Mesothelial cell of epicardium (in vitro differentiated cells): ENCODE measurements around the gene ALG5. TPM values are rescaled to one million over a fixed set of nuclear protein-coding genes. Genes with fewer than 3 reads are reported as not detected.

Experiments used
- DNase-seq, 2 experiments: peaks; one replicate each; pipeline ENCODE4 v3.0.0; 2021; ENCODE audit warnings: low spot score in 2 of 2; ENCODE audit not compliant: unreplicated experiment in 2 of 2
- H3K27ac Mint-ChIP-seq: 2 replicates; pipeline ENCODE4 v1.8.0; 2021; ENCODE audit warnings: mixed read lengths
- H3K27me3 Mint-ChIP-seq: 2 replicates; pipeline ENCODE4 v1.8.0; 2021; ENCODE audit warnings: low read depth, mixed read lengths
- H3K36me3 Mint-ChIP-seq: 2 replicates; pipeline ENCODE4 v1.8.0; 2021; ENCODE audit warnings: mixed read lengths
- H3K4me1 Mint-ChIP-seq: 2 replicates; pipeline ENCODE4 v1.8.0; 2021; ENCODE audit warnings: mixed read lengths
- H3K4me3 Mint-ChIP-seq: 2 replicates; pipeline ENCODE4 v1.8.0; 2021; ENCODE audit warnings: mild to moderate bottlenecking, moderate library complexity, mixed read lengths
- H3K9me3 Mint-ChIP-seq: 2 replicates; pipeline ENCODE4 v1.8.0; 2021; ENCODE audit warnings: mixed read lengths
- total RNA-seq: library from RNA; stranded (reverse); gene quantifications from 3 replicates; pipeline ENCODE4 v1.2.1, GENCODE V29; 2021
- TF ChIP-seq, protein P1 (sequence below): fragments of 200-600 bp; sonication (generic); IDR thresholded peaks from one replicate; pipeline ENCODE4 v1.5.0; 2021; ENCODE audit warnings: antibody characterized with exemption; ENCODE audit not compliant: unreplicated experiment

The ALG5 gene
- total RNA-seq, 1 donor from 2014 or later: 27.2 TPM

DNA sequence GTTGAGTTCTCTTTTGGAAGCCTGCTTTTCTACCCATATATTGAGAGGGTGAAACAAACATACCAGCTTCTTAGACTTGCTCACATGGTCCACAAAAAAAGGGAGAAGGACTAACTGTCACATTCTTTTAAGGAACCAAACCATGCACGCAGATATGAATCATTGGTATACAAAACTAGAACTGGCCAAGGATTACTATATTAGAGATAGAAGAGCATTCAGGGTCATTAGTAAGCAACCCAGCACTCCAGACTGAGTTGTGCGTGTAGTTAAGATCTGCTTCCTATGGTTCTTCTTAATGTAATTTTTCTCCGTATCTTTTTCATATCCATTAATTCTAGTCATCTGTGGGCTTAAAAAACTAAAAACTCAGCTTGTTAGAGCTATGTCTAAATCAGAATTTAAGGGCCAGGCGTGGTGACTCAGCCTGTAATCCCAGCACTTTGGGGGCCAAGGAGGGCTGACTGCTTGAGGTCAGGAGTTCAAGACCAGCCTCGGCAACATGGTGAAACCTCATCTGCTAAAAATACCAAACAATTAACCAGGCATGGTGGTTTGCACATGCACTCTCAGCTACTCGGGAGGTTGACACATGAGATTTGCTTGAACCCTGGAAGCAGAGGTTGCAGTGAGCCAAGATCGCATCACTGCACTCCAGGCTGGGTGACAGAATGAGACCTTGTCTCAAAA, 19.6 kb downstream of the ALG5 start:
- TF ChIP-seq, protein P1, sequence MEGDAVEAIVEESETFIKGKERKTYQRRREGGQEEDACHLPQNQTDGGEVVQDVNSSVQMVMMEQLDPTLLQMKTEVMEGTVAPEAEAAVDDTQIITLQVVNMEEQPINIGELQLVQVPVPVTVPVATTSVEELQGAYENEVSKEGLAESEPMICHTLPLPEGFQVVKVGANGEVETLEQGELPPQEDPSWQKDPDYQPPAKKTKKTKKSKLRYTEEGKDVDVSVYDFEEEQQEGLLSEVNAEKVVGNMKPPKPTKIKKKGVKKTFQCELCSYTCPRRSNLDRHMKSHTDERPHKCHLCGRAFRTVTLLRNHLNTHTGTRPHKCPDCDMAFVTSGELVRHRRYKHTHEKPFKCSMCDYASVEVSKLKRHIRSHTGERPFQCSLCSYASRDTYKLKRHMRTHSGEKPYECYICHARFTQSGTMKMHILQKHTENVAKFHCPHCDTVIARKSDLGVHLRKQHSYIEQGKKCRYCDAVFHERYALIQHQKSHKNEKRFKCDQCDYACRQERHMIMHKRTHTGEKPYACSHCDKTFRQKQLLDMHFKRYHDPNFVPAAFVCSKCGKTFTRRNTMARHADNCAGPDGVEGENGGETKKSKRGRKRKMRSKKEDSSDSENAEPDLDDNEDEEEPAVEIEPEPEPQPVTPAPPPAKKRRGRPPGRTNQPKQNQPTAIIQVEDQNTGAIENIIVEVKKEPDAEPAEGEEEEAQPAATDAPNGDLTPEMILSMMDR: no peak
- Mint-ChIP-seq H3K27ac (no peak overlapping the region), H3K9me3 (peaks cover 5% of the 10 kb centered on the region), H3K27me3 (no peaks in the 10 kb centered on the region), H3K4me3 (no peak overlapping the region), H3K36me3 (peaks cover 30% of the 10 kb centered on the region), H3K4me1 (peaks cover 2% of the 10 kb centered on the region)
- DNase-seq: no peak

DNA sequence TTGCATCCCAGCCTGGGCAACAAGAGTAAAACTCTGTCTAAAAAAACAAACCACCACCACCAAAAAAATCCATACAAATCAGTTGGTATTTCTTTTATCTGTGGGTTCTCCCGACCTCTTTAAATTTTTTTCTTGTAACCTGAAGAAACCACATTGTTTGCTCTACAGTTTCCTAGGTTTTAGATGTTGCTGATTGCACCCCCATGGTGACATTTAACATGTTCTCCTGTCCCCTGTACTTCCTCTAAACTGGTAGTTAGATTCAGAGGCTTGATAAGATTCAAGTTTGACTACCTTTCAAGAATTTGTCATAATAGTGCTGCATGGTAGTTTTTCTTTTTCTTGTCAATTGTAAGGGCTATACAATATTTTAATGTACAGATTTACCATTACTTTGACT, 24.0 kb downstream of the ALG5 start:
- peaks cover 43% of the 10 kb centered on the region for H3K36me3 Mint-ChIP-seq
- TF ChIP-seq, protein P1: no peak

GRCh38 chr13:36973621-36974295, 25.4 kb downstream of the ALG5 start:
- H3K27ac Mint-ChIP-seq: no peak overlapping the region
- H3K4me1 Mint-ChIP-seq: no peaks in the 10 kb centered on the region
- peaks cover 16% of the 10 kb centered on the region for H3K9me3 Mint-ChIP-seq
- TF ChIP-seq, protein P1: no peak
- no peaks in the 10 kb centered on the region for H3K27me3 Mint-ChIP-seq
- H3K4me3 Mint-ChIP-seq: no peak overlapping the region
- peaks cover 43% of the 10 kb centered on the region for H3K36me3 Mint-ChIP-seq
- no peak for DNase-seq

More for the DNA sequence above, 24.0 kb downstream of the ALG5 start:
- no peak for DNase-seq
- Mint-ChIP-seq H3K4me3 (no peak overlapping the region), H3K4me1 (no peaks in the 10 kb centered on the region), H3K27ac (no peak overlapping the region), H3K27me3 (no peaks in the 10 kb centered on the region), H3K9me3 (peaks cover 16% of the 10 kb centered on the region)

DNA sequence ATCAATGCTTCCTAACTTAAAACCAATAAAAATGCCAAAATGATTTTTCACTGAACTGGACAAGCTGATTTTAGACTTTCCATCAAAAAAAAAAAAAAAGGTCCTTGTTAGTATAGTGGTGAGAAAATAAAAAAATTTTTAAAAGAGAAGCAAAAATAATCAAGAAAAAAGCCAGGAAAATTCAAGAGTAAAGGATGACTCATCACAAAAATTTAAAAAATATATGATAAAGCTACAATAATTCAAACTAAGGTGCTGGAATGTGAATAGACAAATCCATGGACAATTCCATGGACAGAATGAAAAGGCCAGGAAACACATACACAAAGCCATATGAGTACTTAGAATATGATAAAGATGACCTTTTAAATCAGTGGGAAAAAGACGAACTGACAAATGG, 26.1 kb downstream of the ALG5 start:
- H3K4me3 Mint-ChIP-seq: no peak overlapping the region
- H3K9me3 Mint-ChIP-seq: peaks cover 16% of the 10 kb centered on the region
- H3K27ac Mint-ChIP-seq: no peak overlapping the region
- DNase-seq: no peak
- H3K36me3 Mint-ChIP-seq: peaks cover 47% of the 10 kb centered on the region
- H3K27me3 Mint-ChIP-seq: no peaks in the 10 kb centered on the region
- H3K4me1 Mint-ChIP-seq: no peaks in the 10 kb centered on the region
- TF ChIP-seq, protein P1: no peak

- TF ChIP-seq, protein P1: no peak
- no peaks in the 10 kb centered on the region for H3K9me3 Mint-ChIP-seq
- no peaks in the 10 kb centered on the region for H3K27me3 Mint-ChIP-seq
- no peak overlapping the region for H3K4me3 Mint-ChIP-seq
- H3K36me3 Mint-ChIP-seq: peaks cover 40% of the 10 kb centered on the region
- H3K4me1 Mint-ChIP-seq: peaks cover 4% of the 10 kb centered on the region
- H3K27ac Mint-ChIP-seq: no peak overlapping the region
- no peak for DNase-seq
These were observed 32.7 kb downstream of the ALG5 start for GRCh38 chr13:36966404-36966803.
